Hypothalamus (tissue), 51 donors: Measurements from ENCODE around the gene USP10.

ENCODE experiments used
- DNase-seq, 51 donors: peaks; one replicate each; lab custom pipeline; 2025; lab: John Stamatoyannopoulos, UW

The USP10 gene, protein sequence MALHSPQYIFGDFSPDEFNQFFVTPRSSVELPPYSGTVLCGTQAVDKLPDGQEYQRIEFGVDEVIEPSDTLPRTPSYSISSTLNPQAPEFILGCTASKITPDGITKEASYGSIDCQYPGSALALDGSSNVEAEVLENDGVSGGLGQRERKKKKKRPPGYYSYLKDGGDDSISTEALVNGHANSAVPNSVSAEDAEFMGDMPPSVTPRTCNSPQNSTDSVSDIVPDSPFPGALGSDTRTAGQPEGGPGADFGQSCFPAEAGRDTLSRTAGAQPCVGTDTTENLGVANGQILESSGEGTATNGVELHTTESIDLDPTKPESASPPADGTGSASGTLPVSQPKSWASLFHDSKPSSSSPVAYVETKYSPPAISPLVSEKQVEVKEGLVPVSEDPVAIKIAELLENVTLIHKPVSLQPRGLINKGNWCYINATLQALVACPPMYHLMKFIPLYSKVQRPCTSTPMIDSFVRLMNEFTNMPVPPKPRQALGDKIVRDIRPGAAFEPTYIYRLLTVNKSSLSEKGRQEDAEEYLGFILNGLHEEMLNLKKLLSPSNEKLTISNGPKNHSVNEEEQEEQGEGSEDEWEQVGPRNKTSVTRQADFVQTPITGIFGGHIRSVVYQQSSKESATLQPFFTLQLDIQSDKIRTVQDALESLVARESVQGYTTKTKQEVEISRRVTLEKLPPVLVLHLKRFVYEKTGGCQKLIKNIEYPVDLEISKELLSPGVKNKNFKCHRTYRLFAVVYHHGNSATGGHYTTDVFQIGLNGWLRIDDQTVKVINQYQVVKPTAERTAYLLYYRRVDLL

DNA sequence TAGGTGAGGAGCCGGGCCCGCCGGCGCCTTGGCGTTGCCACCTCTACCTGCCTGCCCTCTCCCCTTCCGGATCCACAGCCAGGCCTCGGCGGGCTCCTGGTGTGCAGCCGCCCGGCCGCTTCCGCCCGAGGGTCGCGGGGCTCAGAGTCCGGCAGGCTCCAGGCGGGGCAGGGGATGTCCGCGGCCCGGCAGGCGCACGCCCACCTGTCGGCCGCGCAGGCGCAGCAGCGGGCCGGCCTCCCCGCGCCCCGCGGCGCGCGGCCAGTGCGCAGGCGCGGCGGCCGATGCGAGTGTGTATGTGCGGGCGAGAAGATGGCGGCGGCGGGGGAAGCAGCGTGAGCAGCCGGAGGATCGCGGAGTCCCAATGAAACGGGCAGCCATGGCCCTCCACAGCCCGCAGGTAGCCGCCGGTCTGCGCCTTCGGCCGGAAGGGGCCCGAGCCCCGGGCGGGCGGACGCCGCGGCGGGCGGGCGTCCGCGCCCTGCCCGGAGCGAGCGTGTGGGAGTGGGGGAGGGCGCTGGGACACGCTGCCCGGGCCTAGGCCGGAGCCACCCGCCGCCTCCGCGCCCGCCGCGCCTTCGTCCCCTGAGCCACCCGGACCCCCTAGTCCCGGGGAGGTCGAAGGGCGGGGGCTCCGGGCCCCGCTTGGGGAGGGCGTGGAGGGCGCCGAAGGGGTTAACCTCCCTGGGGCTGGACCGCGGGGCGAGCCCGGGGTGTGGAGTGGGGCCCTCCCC lies at the start of gene USP10:
Gene USP10, plus strand, starts transcription at position 289 of the 734 bp plus-strand sequence. Its CDS starts 91 bp downstream, at position 380.
- DNase-seq: peak in 49 of 51 donors; percentile 4 to 83 (median 62)

DNA sequence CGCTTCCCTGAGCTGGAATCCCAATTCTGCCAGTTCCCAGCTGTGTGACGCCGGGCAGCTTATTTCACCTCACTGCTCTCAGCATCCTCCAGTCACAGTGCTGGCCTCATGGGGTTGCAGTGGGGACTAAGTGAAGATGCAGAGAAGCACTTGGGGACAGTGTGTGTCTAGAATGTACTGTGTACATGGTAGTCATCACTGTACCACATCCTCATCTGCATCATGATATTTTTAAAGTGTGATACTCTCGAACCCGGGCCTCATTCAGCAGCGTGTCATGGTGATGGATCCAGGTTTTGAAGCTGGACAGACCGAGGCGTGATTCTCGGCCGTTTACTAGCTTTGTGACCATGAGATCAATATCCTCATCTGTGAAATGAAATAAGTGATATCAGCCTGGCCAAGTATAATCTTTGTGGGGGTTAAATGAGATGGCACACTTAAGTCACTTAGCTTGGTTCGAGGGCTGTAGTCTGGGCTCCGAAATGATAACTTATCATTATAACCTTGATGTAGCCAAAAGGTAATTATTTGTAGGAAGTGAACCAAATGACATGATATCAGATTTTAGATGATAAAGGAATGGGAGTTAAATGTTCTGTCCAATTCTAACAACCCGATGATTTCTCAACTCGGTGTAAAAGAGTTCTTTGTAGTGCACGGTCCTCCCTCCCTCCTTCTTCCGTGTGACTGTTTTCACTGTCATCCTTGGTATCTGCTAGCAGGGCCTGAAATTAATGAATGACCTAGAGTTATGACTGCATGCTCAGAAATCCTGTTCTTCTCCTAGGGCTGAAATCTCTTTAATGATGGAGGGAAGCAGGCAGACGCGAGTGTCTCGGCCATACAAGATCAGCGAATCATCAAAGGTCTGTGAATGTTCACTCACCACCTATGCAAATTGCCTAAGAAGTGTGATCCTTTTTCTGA lies 49.5 kb upstream of the USP10 start:
- peak in 1 of 51 donors; percentile 6 for DNase-seq

DNA sequence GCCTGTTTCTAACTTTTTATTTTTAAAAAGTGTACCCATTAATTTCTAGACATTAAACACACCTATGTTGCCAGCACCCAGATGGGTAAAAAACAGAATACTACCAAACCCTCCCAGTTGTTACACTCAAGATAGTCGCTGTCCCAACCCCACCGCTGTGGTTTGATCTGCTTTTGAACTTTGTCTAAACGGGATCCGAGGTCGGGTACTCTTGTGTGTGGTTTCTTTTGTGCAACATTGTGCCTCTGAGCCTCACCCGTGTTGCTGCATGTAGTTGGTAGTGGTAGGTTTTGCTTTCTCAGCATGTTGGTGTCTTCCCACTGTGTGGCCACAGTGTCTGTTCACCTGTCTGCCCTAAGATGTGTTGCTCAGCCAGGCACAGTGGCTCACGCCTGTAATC lies 47.2 kb upstream of the USP10 start:
- DNase-seq: no peak

DNA sequence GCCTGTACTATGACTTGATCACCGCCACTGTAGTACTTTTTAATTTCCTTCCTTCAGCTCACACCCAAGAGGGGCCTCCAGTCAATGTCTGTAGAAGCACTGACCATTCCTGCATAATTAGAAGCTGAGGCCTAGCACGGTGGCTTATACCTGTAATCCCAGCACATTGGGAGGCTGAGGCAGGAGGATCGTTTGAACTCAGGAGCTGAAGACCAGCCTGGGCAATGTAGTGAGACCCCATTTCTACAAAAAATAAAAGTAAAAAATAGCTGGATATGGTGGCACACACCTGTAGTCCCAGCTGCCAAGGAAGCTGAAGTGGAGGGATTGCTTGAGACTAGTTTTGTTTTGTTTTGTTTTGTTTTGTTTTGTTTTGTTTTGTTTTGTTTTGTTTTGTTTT lies 45.6 kb upstream of the USP10 start:
- no peak for DNase-seq

DNA sequence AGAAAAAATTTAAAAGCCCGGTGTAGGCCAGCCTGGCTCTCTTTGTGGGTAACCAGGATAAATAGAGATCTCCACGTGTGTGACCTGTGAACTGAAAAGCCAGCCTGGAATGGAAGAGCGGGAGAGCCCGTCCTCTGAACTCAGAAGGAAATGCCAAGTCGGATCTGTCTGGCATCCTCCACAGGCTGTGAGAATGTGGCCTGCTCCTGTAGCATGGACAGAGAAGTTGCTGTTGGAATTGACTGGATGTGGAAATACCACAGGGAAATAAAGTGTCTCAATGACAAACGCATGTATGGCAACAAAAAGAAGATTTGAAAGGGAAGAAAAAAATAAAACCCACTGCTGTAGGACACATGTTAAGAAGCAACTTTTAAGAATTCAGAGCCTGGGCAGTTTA lies 44.8 kb upstream of the USP10 start:
- no peak for DNase-seq

DNA sequence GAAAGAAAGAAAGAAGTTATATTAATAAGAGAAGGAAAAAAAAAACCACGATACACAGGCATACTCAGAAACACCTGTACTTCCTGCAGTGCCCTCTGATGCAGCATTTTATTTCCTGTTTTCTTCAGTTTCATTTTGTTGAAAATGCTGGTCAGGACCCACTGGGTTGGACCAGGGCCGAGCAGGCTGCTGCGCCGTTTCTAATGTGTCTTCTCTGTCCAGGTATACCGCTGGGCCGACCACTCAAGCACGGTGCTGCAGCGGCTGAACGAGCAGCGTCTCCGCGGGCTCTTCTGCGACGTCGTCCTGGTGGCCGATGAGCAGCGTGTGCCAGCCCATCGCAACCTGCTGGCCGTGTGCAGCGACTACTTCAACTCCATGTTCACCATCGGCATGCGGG lies 43.2 kb upstream of the USP10 start:
- DNase-seq: no peak

DNA sequence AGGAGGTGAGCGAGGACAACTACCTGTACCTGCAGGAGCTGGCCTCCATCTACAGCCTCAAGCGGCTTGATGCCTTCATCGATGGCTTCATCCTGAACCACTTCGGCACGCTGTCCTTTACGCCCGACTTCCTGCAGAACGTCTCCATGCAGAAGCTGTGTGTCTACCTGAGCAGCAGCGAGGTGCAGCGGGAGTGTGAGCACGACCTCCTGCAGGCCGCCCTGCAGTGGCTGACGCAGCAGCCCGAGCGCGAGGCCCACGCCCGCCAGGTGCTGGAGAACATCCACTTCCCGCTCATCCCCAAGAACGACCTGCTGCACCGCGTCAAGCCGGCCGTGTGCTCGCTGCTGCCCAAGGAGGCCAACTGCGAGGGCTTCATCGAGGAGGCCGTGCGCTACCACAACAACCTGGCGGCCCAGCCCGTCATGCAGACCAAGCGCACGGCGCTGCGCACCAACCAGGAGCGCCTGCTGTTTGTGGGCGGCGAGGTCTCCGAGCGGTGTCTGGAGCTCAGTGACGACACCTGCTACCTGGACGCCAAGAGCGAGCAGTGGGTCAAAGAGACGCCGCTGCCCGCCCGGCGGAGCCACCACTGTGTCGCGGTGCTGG lies 42.5 kb upstream of the USP10 start:
- no peak for DNase-seq

DNA sequence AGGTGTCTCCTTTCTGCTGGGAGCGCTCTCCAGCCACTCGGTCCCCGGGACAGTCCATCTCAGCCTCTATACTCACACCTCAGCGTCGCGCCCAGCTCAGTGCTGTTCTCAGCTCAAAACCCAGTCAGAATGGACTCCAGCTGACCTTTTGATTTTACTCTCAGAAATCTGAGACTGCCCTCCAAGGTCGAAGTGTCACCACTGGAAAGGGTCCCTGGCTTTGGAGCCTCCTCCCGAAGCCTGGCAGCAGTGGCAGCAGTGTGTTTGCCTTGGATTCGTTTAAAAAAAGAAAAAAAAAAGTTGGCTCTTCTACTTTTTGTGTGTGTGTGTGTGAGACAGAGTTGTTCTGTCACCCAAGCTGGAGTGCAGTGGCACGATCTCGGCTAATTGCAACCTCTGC lies 41.1 kb upstream of the USP10 start:
- DNase-seq: no peak

DNA sequence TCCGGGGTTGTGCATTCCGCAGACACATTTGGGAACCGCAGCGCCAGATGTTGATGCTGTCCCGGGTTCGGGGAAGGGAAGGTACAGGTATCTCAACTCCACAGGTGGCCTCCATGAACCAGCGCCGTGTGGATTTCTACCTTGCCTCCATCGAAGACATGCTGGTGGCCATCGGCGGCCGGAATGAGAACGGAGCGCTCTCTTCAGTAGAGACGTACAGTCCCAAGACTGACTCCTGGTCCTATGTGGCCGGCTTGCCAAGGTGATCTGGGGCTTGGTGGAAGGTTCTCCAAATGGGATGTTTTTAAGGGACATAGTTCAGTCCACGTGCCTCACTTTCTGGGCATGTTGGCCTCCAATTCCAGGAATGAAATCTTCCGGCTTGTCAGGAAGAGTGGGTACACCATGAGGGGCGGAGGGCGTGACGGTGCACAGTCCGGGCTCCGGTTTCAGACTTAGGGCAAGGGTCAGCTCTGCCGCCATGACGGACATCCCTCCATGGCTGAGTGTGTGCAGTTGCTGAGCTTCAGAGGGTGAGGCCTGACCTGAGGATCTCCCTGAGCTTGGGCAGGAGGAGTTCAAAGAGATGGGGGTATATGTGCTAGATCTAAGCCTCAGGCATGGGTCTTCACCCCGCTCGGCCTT lies 40.0 kb upstream of the USP10 start:
- DNase-seq: no peak

DNA sequence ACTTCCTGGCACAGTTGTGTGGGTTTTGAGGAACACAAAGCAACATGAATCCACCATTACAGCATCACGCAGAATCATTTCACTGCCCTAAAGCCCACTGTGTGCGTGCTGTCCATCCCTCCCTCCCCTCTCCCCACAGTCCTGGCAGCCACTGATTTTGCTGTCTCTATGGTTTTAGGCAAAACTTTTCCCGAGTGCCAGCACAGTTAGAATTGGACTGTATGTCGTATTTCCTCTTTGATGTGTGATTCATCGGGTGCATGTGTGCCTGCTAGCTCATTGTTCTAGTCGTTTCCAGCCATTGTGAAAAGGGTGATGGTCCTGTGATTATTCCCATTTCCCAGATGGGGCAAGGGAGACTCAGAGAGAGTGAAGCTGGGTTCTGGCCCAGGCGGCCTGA lies 38.8 kb upstream of the USP10 start:
- no peak for DNase-seq

DNA sequence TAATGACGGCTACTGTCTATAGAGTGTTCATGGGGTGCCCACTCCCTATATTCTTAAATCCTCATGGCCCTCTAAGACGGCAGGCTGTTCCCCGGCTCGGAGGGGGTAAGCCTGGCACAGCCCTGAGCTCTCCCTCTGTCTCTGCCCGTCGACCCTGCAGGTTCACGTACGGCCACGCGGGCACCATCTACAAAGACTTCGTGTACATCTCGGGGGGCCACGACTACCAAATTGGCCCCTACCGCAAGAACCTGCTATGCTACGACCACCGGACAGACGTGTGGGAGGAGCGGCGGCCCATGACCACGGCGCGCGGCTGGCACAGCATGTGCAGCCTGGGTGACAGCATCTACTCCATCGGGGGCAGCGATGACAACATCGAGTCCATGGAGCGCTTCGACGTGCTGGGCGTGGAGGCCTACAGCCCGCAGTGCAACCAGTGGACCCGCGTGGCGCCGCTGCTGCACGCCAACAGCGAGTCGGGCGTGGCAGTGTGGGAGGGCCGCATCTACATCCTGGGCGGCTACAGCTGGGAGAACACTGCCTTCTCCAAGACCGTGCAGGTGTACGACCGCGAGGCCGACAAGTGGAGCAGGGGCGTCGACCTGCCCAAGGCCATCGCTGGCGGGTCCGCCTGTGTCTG lies 38.3 kb upstream of the USP10 start:
- no peak for DNase-seq

DNA sequence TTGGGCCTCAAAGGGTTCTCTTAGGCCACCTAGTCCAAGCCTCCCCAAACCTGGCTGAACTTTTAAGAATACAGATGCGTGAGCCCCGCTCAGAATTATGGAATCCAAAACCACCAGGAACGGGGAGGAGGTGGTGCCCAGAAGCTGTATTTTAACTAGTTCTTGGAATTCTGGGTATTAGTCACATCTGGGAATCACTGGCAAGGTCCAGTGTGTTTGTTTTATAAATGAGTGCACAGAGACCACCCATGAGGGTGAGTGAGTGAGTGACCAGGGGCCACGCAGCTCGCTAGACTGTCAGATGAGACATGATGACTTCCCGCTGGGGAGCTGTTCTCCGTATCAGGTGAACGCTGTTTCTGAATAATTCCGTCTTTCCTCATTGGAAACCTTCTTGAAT lies 37.3 kb upstream of the USP10 start:
- no peak for DNase-seq

DNA sequence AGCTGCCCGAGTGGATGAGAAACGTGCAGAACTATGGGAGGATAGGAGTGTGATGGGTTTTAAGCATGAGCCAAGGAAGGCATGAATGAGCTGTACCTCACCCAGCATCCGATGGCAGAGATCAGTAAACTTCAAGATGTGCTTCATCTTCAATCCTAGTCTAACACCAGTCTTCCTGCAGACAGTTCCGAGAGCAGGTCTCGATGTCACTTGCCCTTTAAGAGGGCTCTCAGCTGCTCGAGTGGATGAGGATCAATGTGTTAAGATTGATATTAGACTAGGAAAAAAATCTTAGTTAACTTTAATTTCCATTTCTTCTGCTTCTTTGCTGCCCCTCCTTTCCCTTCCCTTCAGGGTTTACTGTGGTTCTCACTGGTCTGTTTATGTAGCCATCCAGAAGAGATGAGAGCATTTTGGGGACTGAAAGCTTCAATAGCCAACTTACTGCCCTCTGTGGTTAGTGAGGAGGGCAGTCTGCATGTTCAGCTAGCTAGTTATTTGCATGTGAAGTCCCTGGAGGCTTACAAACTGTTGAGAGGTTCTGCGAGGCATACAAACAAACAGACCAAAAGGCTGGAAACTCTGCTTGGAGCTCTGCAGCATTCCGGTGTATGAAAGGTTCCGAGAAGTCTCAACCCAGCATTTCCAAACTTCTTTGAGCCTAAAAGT lies 36.2 kb upstream of the USP10 start:
- no peak for DNase-seq

DNA sequence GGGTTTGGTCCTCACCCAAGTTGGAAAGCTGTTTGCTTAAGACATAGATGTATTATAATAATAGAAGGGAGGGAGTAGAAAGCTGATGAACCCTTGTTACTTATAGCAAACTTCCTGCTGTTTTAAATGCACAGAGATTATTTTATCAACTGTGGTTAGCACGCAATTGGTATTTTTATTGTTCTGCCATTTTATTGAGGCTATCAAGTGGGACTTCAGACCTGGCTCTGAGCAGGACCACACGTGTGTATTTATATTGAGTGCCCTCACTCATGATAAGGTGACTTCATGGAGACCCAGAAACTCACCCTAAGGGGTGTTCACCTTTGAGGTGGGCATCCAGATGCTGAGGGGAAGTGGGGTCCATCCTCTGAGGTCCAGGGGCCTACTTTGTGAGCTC lies 34.4 kb upstream of the USP10 start:
- DNase-seq: no peak

DNA sequence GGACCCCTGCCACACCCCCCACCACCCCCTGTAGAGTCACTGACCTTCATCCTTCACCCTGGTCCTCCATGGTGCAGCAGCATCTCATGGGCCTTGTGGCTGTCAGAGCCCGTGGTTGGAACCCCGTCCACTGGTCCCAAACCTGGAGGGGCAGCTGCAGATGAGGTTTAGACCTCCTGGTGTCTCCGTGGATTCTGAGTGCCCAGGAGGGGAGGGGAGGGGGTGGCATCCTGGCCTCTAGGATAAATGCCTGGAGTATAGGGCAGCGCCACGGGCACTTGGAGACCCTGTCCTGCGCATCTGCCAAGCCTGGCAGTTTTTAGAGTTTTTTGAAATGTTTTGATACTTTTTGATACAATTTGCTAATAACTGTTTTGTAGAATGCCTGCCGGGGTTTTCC lies 34.0 kb upstream of the USP10 start:
- no peak for DNase-seq

DNA sequence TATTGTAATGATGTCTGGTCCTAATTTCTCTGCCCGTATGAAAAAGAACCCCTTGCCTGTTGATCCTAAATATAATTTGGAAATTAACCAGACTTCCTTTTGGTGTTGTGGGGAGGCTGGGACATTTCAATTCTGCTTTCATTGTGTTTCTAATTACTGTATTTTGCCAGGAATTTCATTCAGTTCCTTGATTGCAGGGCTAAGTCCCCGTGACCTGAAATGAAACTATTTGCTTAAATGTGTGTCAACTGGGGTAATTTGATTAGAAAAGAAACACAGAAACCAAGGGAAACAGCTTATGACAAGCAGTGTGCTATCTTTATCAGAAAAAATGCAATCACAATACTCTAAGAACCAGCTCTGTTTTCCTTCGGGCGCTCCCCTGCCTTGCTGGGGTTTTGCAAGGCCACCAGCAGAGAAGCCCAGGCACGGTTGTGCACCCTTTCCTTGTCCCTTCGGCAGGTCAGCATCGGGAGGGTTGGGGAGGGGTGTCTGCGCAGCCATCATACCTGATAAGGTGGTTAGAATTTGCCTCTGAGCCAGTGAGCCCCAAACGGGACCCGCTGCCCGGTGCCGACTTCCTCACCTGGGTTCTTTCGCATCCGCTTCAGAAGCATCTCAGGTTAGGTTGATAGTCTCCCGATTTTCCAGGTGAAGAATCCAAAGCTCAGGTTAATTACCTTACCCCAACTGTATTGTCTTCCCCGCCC lies 32.0 kb upstream of the USP10 start:
- DNase-seq: no peak

DNA sequence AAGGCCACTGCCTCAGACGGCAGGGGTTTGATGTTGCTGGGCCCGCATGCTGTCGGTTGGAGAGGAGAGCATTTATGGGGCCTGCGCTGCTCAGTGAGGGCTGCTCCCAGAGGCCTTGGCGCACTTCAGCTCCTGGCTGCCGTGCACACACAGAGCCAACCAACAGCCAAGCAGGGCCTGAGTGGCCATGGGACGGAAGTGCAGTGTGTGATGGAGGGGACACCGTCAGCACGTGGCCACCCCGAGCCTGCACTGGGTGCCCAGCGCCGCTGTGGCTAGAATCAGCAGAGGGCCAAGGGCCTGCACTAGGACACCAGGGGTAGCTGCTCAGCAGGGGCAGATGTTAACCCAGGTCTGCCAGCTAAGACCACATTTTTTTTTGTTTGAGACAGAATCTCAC lies 29.7 kb upstream of the USP10 start:
- DNase-seq: no peak
